K562 (cell line): Measurements from ENCODE around the gene OR51E2. TPM values are rescaled to one million over a fixed set of nuclear protein-coding genes. Genes with fewer than 3 reads are reported as not detected.

Source experiments
- ATAC-seq: fragments of 200-7000 bp; cut with Tn5 transposase; 3 replicates; pipeline ENCODE4 v1.9.1; 2020; ENCODE audit warnings: moderate library complexity
- BruUV-seq: library from RNA; stranded (reverse); fragments of 400-500 nt; replicated peaks from 2 replicates; lab custom pipeline; 2021; lab: Mats Ljungman, UMichigan
- CTCF ChIA-PET: fragments of 300-600 bp; formaldehyde crosslinking; extraction: SDS; loops from one replicate; lab custom pipeline; 2021; ENCODE audit warnings: low intra/inter-chr PET ratio; lab: Yijun Ruan, JAX
- POLR2A ChIA-PET: fragments of 300-600, 350-650 bp; sonication (Branson Sonifier 250); formaldehyde crosslinking; extraction: SDS; loops from one replicate; lab custom pipeline; 2021; ENCODE audit warnings: antibody characterized with exemption, inconsistent platforms; lab: Yijun Ruan, JAX
- DNase-seq, 4 experiments: peaks; one replicate each; pipeline versions ENCODE4 v3.0.0 to v3.0.0-alpha.2; 2011 to 2018; ENCODE audit warnings: low spot score in 3 of 4, mixed read lengths in 3 of 4; ENCODE audit errors: extremely low read depth in 1 of 4
- FAIRE-seq: peaks from 2 replicates; lab custom pipeline; 2011; peaks lifted over from hg19 to GRCh38; lab: Jason Lieb, UNC
- H2AFZ ChIP-seq: 2 replicates; pipeline ENCODE4 v1.6.0; 2011; ENCODE audit warnings: low read depth, low read length, control low read depth, inconsistent platforms
- H3K27ac ChIP-seq: fragments of 200-600 bp; 3 replicates; pipeline ENCODE4 v1.8.0; 2011; ENCODE audit warnings: low read depth, mild to moderate bottlenecking, control low read depth, inconsistent platforms, low read length, moderate library complexity, mixed read lengths; ENCODE audit errors: extremely low read depth
- H3K27me3 ChIP-seq, 2 experiments: fragments of 300-600 bp in 1 of 2; 2 replicates in 1 of 2; 3 replicates in 1 of 2; pipeline versions ENCODE4 v1.6.0 to v1.8.0; 2011; ENCODE audit warnings: inconsistent platforms in 2 of 2, low read length in 2 of 2, mild to moderate bottlenecking in 1 of 2, mixed read lengths in 1 of 2, moderate library complexity in 1 of 2; ENCODE audit not compliant: control insufficient read depth in 2 of 2, insufficient read depth in 2 of 2
- H3K36me3 ChIP-seq: fragments of 300-600 bp; 3 replicates; pipeline ENCODE4 v1.8.0; 2011; ENCODE audit warnings: mild to moderate bottlenecking, low read length, inconsistent platforms; ENCODE audit not compliant: control insufficient read depth, insufficient read depth
- H3K4me1 ChIP-seq, 2 experiments: fragments of 200-600 bp in 1 of 2; replicated peaks in 1 of 2; 2 replicates in 1 of 2; 3 replicates in 1 of 2; pipeline versions ENCODE4 v1.5.1 to v1.8.0; 2011; ENCODE audit warnings: inconsistent platforms in 2 of 2, low read length in 2 of 2, mild to moderate bottlenecking in 1 of 2, mixed read lengths in 1 of 2, moderate library complexity in 1 of 2; ENCODE audit not compliant: control insufficient read depth in 2 of 2, insufficient read depth in 2 of 2
- H3K4me2 ChIP-seq: 2 replicates; pipeline ENCODE4 v1.6.1; 2011; ENCODE audit warnings: low read length, control low read depth, inconsistent platforms, mixed read lengths; ENCODE audit not compliant: insufficient read depth
- H3K4me3 ChIP-seq: fragments of 200-600 bp; sonication (generic), shearing (Covaris generic); 2 replicates; pipeline ENCODE4 v1.5.1; 2016; ENCODE audit warnings: control low read depth, inconsistent platforms
- H3K79me2 ChIP-seq: fragments of 200-600 bp; 3 replicates; pipeline ENCODE4 v1.8.0; 2011; ENCODE audit warnings: low read length, inconsistent platforms; ENCODE audit not compliant: control insufficient read depth, insufficient read depth
- H3K9ac ChIP-seq, 2 experiments: 2 replicates each; pipeline versions ENCODE4 v1.6.0 to v1.6.1; 2011; ENCODE audit warnings: low read depth in 2 of 2, low read length in 2 of 2, control low read depth in 1 of 2, inconsistent platforms in 1 of 2, mild to moderate bottlenecking in 1 of 2, mixed read lengths in 1 of 2; ENCODE audit not compliant: insufficient read depth in 1 of 2
- H3K9me1 ChIP-seq: one replicate; pipeline ENCODE4 v1.6.0; 2011; ENCODE audit warnings: inconsistent platforms, mild to moderate bottlenecking, low read length, moderate library complexity; ENCODE audit not compliant: control insufficient read depth, insufficient read depth
- H3K9me3 ChIP-seq: replicated peaks from 2 replicates; pipeline ENCODE4 v1.5.1; 2011; ENCODE audit warnings: low read depth, low read length, inconsistent platforms; ENCODE audit not compliant: control insufficient read depth, insufficient read depth
- H4K20me1 ChIP-seq: replicated peaks from 2 replicates; pipeline ENCODE4 v1.6.1; 2011; ENCODE audit warnings: low read length, inconsistent platforms, mixed read lengths; ENCODE audit not compliant: control insufficient read depth, insufficient read depth
- ATF7 ChIP-seq: fragments of 450-650 bp; IDR thresholded peaks from 2 replicates; pipeline ENCODE4 v1.7.1; 2014; ENCODE audit warnings: mild to moderate bottlenecking, moderate library complexity
- BRD9 ChIP-seq: fragments of 450-650 bp; IDR thresholded peaks from 2 replicates; pipeline ENCODE4 v1.6.1; 2018; ENCODE audit warnings: low read depth; ENCODE audit not compliant: partially characterized antibody
- CBFA2T3 ChIP-seq: fragments of 450-650 bp; IDR thresholded peaks from 2 replicates; pipeline ENCODE4 v1.6.1; 2017
- DDX20 ChIP-seq: fragments of 450-650 bp; IDR thresholded peaks from 2 replicates; pipeline ENCODE4 v1.6.1; 2016; ENCODE audit warnings: missing genetic modification characterization, low read depth, mild to moderate bottlenecking, missing compliant biosample characterization, moderate library complexity
- FOXA1 ChIP-seq: fragments of 450-650 bp; IDR thresholded peaks from 2 replicates; pipeline ENCODE4 v1.6.1; 2016; ENCODE audit warnings: mild to moderate bottlenecking, borderline replicate concordance
- HMGN3 ChIP-seq: IDR thresholded peaks from 2 replicates; pipeline ENCODE4 v1.6.1; 2011; ENCODE audit warnings: borderline replicate concordance, low read depth, mild to moderate bottlenecking, mixed read lengths, low read length; ENCODE audit not compliant: insufficient read length; ENCODE audit errors: extremely low read depth
- SMAD4 ChIP-seq: fragments of 250-450 bp; sonication (Bioruptor Pico); conservative IDR thresholded peaks from 2 replicates; pipeline ENCODE4 v1.8.0; 2021; ENCODE audit warnings: inconsistent platforms, mild to moderate bottlenecking, moderate library complexity
- TCF7L2 ChIP-seq: fragments of 150-350 bp; IDR thresholded peaks from 2 replicates; pipeline ENCODE4 v1.6.1; 2016; ENCODE audit warnings: low read depth, mild to moderate bottlenecking, low read length, moderate library complexity
- TEAD1 ChIP-seq, 2 experiments: fragments of 450-650 bp in 1 of 2; sonication (generic) in 1 of 2; formaldehyde crosslinking; IDR thresholded peaks; 2 replicates each; pipeline versions ENCODE4 v1.4.0 to v1.8.0; 2020 to 2022; ENCODE audit warnings: mild to moderate bottlenecking in 2 of 2, missing genetic modification reagents in 1 of 2
- TFE3 ChIP-seq: fragments of 450-650 bp; formaldehyde crosslinking; IDR thresholded peaks from 2 replicates; pipeline ENCODE4 v1.4.0; 2020; ENCODE audit warnings: mild to moderate bottlenecking, mixed read lengths
- ZC3H8 ChIP-seq: fragments of 450-650 bp; IDR thresholded peaks from 2 replicates; pipeline ENCODE4 v1.6.1; 2017
- WGBS: fragments of 100-300 bp; shearing (Covaris generic); methylation state at CpG from one replicate; pipeline ENCODE4 v1.1.6; 2016; ENCODE audit warnings: low coverage, mixed read lengths; ENCODE audit not compliant: insufficient coverage; ENCODE audit errors: missing lambda C conversion rate; 5-methylcytosine and 5-hydroxymethylcytosine counted together
- in situ Hi-C: fragments of 300-500 bp; cut with MboI; formaldehyde crosslinking; loops from 4 replicates; pipeline ENCODE4 v1.15.0; 2018; ENCODE audit warnings: inconsistent platforms, mixed read lengths
- intact Hi-C: fragments of 100-400 bp; cut with micrococcal nuclease; formaldehyde crosslinking; loops from 2 replicates; pipeline ENCODE4 v1.14.2; 2022
- polyA plus RNA-seq, 8 experiments: library from polyadenylated mRNA; depleted of rRNA in 4 of 8; stranded (reverse) in 5 of 8; unstranded in 3 of 8; fragments of >200 nt; fragmentation: Nextera tagmentation in 2 of 8; fragmentation: Illumina TruSeq in 1 of 8; extraction: Ambion mirVana in 2 of 8; extraction: Trizol in 1 of 8; gene quantifications; 2 replicates each; pipeline versions ENCODE4 v1.2.1 to v1.2.3, GENCODE V29; 2011 to 2014; ENCODE audit warnings: inconsistent platforms in 1 of 8, missing spikeins in 1 of 8
- total RNA-seq, 7 experiments: library from RNA; depleted of rRNA in 6 of 7; stranded (reverse); fragments of >200 nt in 6 of 7; fragmentation: Illumina TruSeq in 2 of 7; extraction: Trizol in 2 of 7; gene quantifications; 2 replicates each; pipeline versions ENCODE4 v1.2.1 to v1.2.3, GENCODE V29; 2011 to 2021; ENCODE audit warnings: low replicate concordance in 1 of 7
- TF ChIP-seq, protein P1 (sequence below), 2 experiments: fragments of 200-800 bp in 1 of 2; sonication (Bioruptor generic) in 1 of 2; sonication (generic) in 1 of 2; formaldehyde crosslinking in 1 of 2; IDR thresholded peaks in 1 of 2; conservative IDR thresholded peaks in 1 of 2; 2 replicates each; pipeline versions ENCODE4 v1.5.0 to v1.6.1; 2016 to 2020; ENCODE audit warnings: missing compliant biosample characterization in 1 of 2, missing genetic modification characterization in 1 of 2, missing genetic modification reagents in 1 of 2

The OR51E2 gene
- total and polyA plus RNA-seq, 9 of the 15 experiments (the other 6 are each of a cell fraction or from before 2014, with no cell fraction given), result not detected

DNA sequence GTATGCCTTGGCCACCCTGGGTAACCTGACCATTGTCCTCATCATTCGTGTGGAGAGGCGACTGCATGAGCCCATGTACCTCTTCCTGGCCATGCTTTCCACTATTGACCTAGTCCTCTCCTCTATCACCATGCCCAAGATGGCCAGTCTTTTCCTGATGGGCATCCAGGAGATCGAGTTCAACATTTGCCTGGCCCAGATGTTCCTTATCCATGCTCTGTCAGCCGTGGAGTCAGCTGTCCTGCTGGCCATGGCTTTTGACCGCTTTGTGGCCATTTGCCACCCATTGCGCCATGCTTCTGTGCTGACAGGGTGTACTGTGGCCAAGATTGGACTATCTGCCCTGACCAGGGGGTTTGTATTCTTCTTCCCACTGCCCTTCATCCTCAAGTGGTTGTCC is 57.7 kb downstream of the OR51E2 start:
- no TSS peak for BruUV-seq
- FAIRE-seq (no peak), ATAC-seq (no peak), DNase-seq (no peak)
- Histone ChIP-seq H3K4me2 (no peak overlapping the region), H3K9me1 (no peaks in the 10 kb centered on the region), H3K27ac (no peak overlapping the region), H2AFZ (no peak overlapping the region), H3K4me1 (peaks cover 0 to 4% of the 10 kb centered on the region in 2 experiments; a peak in 3 of 5 replicates), H3K27me3 (peaks cover 0 to 38% of the 10 kb centered on the region in 2 experiments; a peak in 3 of 5 replicates), H3K9me3 (no peaks in the 10 kb centered on the region), H4K20me1 (no peaks in the 10 kb centered on the region), H3K4me3 (no peak overlapping the region), H3K36me3 (no peaks in the 10 kb centered on the region), H3K79me2 (no peaks in the 10 kb centered on the region), H3K9ac (no peak overlapping the region)
- TF ChIP-seq CBFA2T3 (peak; percentile 47; the same call in 1 of the 2 replicates), TEAD1 (CRISPR knock-in tag; IDR thresholded peaks at IDR 0.05) (no peak)
- POLR2A ChIA-PET, result no interaction called here
- in situ Hi-C loops (loop anchor here (5.0 to 25.0 kb wide), 2 partner anchors 367 to 1697 kb away; no protein-coding TSS in a partner anchor), intact Hi-C loops (loop anchor here (5.0 to 10.0 kb wide), 3 partner anchors 82 to 462 kb away; partner anchors contain the start of gene OR51G1)
- WGBS, result 3% methylated on average over 6 of the region's 6 CpGs
- CTCF ChIA-PET, result no interaction called here

DNA sequence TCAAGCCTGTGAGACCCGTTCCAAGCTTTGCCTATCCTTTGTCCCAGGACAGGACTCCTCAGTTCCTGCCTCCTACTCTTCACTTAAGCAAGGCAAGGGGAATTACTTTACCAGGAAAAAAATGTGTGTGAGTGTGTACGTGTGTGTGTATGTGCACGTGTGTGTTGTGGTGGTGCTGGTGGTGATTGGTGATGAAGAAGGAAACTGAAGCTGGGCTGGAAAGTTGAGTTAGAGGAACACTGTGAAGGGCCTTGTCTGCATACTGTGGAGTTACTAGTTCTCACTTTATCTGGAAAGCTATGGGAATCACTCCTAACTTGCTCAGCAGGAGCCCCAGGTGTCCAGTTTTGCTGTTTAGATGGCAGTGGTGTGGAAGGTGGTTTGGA is 60.0 kb downstream of the OR51E2 start:
- intact Hi-C loops (loop anchor here (1.0 to 10.0 kb wide), 7 partner anchors 85 to 465 kb away; partner anchors contain the start of gene OR51G1), in situ Hi-C loops (loop anchor here (5.0 to 25.0 kb wide), 2 partner anchors 370 to 1700 kb away; no protein-coding TSS in a partner anchor)
- Histone ChIP-seq H3K9me3 (no peaks in the 10 kb centered on the region), H3K4me2 (no peak overlapping the region), H3K4me1 (no peaks in the 10 kb centered on the region; a peak in 1 of 5 replicates), H3K36me3 (no peaks in the 10 kb centered on the region), H3K9me1 (no peaks in the 10 kb centered on the region), H3K4me3 (no peak overlapping the region), H3K27ac (no peak overlapping the region), H3K9ac (no peak overlapping the region), H4K20me1 (no peaks in the 10 kb centered on the region), H3K27me3 (peaks cover 0 to 29% of the 10 kb centered on the region in 2 experiments; a peak in 3 of 5 replicates), H2AFZ (peak overlapping the region; percentile 83), H3K79me2 (no peaks in the 10 kb centered on the region)
- ATAC-seq, result no peak; the same call in 2 of the 3 replicates
- CTCF ChIA-PET, result interaction anchor here (0.8 to 1.9 kb wide), 4 partner anchors 189 to 733 kb away, joined by 3 to 7 read pairs (median 5); no protein-coding TSS in a partner anchor
- no TSS peak for BruUV-seq
- 8% methylated on average over 3 of the region's 3 CpGs for WGBS
- DNase-seq, result no peak
- peak; percentile 40 for FAIRE-seq
- POLR2A ChIA-PET, result interaction anchor here (0.9 to 1.8 kb wide), 3 partner anchors 10 to 391 kb away, joined by 3 to 8 read pairs (median 3); no protein-coding TSS in a partner anchor
- TF ChIP-seq FOXA1, result no peak
- TF ChIP-seq SMAD4, result no peak
- no peak for TF ChIP-seq BRD9
- no peak for TF ChIP-seq HMGN3
- no peak for TF ChIP-seq ZC3H8
- TF ChIP-seq TCF7L2, result no peak
- TF ChIP-seq, protein P1, sequence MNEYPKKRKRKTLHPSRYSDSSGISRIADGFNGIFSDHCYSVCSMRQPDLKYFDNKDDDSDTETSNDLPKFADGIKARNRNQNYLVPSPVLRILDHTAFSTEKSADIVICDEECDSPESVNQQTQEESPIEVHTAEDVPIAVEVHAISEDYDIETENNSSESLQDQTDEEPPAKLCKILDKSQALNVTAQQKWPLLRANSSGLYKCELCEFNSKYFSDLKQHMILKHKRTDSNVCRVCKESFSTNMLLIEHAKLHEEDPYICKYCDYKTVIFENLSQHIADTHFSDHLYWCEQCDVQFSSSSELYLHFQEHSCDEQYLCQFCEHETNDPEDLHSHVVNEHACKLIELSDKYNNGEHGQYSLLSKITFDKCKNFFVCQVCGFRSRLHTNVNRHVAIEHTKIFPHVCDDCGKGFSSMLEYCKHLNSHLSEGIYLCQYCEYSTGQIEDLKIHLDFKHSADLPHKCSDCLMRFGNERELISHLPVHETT (CRISPR knock-in tag; conservative IDR thresholded peaks at IDR 0.05 in 1 of 2, IDR thresholded peaks at IDR 0.05 in 1 of 2), result no peak
- no peak for TF ChIP-seq ATF7
- TF ChIP-seq TFE3 (CRISPR knock-in tag), result no peak
- TF ChIP-seq DDX20 (tag), result no peak
